Natural killer cell (primary cell): ENCODE results near the gene BICD1. TPM values are rescaled to one million over a fixed set of nuclear protein-coding genes. Genes with fewer than 3 reads are reported as not detected.

Source experiments
- ATAC-seq, 3 donors: fragments of 150-1000 bp in 2 of 3; fragments of 200-7000 bp in 1 of 3; cut with Tn5 transposase; 1 replicate in 1 of 3; 2 replicates in 2 of 3; pipeline ENCODE4 v1.10.0; 2021; ENCODE audit warnings: mild to moderate bottlenecking in 2 of 3, moderate library complexity in 2 of 3
- DNase-seq, 2 donors: peaks; one replicate each; pipeline versions ENCODE4 v3.0.0 to v3.0.0-alpha.2; 2013 to 2021; ENCODE audit warnings: mixed read lengths in 1 of 2
- H3K27ac ChIP-seq: one replicate; pipeline ENCODE4 v1.5.1; 2013; ENCODE audit warnings: mild to moderate bottlenecking, low read length
- H3K27me3 ChIP-seq: one replicate; pipeline ENCODE4 v1.6.1; 2013; ENCODE audit warnings: low read length; ENCODE audit not compliant: control insufficient read depth, insufficient read depth
- H3K36me3 ChIP-seq: one replicate; pipeline ENCODE4 v1.6.1; 2013; ENCODE audit warnings: low read length; ENCODE audit not compliant: control insufficient read depth, insufficient read depth
- H3K4me1 ChIP-seq: one replicate; pipeline ENCODE4 v1.6.1; 2013; ENCODE audit warnings: low read length; ENCODE audit not compliant: control insufficient read depth, insufficient read depth
- H3K4me3 ChIP-seq: one replicate; pipeline ENCODE4 v1.5.1; 2013; ENCODE audit warnings: low read length
- H3K9me3 ChIP-seq: one replicate; pipeline ENCODE4 v1.6.1; 2013; ENCODE audit warnings: low read length; ENCODE audit not compliant: control insufficient read depth, insufficient read depth
- H3K27ac Mint-ChIP-seq, 2 donors: one replicate each; pipeline ENCODE4 v1.8.0; 2022; ENCODE audit warnings: mild to moderate bottlenecking in 2 of 2, mixed read lengths in 2 of 2, moderate library complexity in 1 of 2
- H3K27me3 Mint-ChIP-seq, 2 donors: one replicate each; pipeline ENCODE4 v1.8.0; 2022; ENCODE audit warnings: low read depth in 2 of 2, mixed read lengths in 2 of 2
- H3K36me3 Mint-ChIP-seq: one replicate; pipeline ENCODE4 v1.8.0; 2022; ENCODE audit warnings: mixed read lengths
- H3K4me1 Mint-ChIP-seq, 2 donors: one replicate each; pipeline ENCODE4 v1.8.0; 2022; ENCODE audit warnings: mixed read lengths in 2 of 2
- H3K4me3 Mint-ChIP-seq: one replicate; pipeline ENCODE4 v1.8.0; 2022; ENCODE audit warnings: mild to moderate bottlenecking, moderate library complexity, mixed read lengths
- H3K9me3 Mint-ChIP-seq, 2 donors: one replicate each; pipeline ENCODE4 v1.8.0; 2022; ENCODE audit warnings: mixed read lengths in 2 of 2
- WGBS: methylation state at CpG from one replicate; pipeline ENCODE4 v1.1.7; 2013; ENCODE audit warnings: missing lambda C conversion rate; ENCODE audit not compliant: insufficient coverage; 5-methylcytosine and 5-hydroxymethylcytosine counted together
- intact Hi-C: fragments of 100-400 bp; cut with micrococcal nuclease; formaldehyde crosslinking; loops from one replicate; pipeline ENCODE4 v1.14.2; 2022
- total RNA-seq, 4 donors: library from RNA; stranded (reverse); fragments of 120-200 nt in 1 of 4; gene quantifications; one replicate each; pipeline versions ENCODE4 v1.2.3 to v1.2.4, GENCODE V29; 2013 to 2022
- TF ChIP-seq, protein P1 (sequence below): fragments of 200-600 bp; IDR thresholded peaks from one replicate; pipeline ENCODE4 v1.8.0; 2022; ENCODE audit warnings: antibody characterized with exemption

The BICD1 gene
- total RNA-seq, 3 donors from 2014 or later (not counting 1 experiment from before 2014, with no cell fraction given), result 10.0 to 16.0 (median 15.5) TPM

DNA sequence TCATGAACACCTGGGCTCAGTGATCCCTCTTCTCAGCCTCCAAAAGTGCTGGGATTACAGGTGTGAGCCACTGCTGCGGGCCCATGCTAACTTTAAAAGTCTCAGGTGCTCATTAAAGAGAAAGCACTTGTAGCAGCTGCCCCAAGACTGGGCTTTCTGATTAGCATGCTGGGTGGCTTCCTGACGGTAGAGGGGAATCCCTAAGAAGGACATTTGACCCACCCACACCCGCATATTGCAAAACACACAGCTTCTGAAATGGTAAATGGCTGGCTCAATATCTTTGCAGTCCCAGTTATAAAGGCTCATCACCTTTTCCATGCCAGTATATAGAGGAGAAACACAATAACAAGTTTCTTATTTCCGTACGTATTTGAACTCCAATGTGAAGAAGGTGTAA lies 19.3 kb upstream of the BICD1 start:
- WGBS, result 100% methylated on average over 1 of the region's 5 CpGs
- DNase-seq, result no peak
- no peaks in the 10 kb centered on the region for H3K27me3 ChIP-seq
- Mint-ChIP-seq H3K27me3 (no peaks in the 10 kb centered on the region), H3K27ac (no peak overlapping the region), H3K4me1 (no peaks in the 10 kb centered on the region), H3K36me3 (no peaks in the 10 kb centered on the region), H3K9me3 (no peaks in the 10 kb centered on the region), H3K4me3 (no peak overlapping the region)
- H3K27ac ChIP-seq, result no peak overlapping the region
- H3K4me3 ChIP-seq, result no peak overlapping the region
- no peak for ATAC-seq
- H3K36me3 ChIP-seq, result no peaks in the 10 kb centered on the region
- TF ChIP-seq, protein P1, sequence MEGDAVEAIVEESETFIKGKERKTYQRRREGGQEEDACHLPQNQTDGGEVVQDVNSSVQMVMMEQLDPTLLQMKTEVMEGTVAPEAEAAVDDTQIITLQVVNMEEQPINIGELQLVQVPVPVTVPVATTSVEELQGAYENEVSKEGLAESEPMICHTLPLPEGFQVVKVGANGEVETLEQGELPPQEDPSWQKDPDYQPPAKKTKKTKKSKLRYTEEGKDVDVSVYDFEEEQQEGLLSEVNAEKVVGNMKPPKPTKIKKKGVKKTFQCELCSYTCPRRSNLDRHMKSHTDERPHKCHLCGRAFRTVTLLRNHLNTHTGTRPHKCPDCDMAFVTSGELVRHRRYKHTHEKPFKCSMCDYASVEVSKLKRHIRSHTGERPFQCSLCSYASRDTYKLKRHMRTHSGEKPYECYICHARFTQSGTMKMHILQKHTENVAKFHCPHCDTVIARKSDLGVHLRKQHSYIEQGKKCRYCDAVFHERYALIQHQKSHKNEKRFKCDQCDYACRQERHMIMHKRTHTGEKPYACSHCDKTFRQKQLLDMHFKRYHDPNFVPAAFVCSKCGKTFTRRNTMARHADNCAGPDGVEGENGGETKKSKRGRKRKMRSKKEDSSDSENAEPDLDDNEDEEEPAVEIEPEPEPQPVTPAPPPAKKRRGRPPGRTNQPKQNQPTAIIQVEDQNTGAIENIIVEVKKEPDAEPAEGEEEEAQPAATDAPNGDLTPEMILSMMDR, result no peak
- no peaks in the 10 kb centered on the region for H3K9me3 ChIP-seq
- no peaks in the 10 kb centered on the region for H3K4me1 ChIP-seq
- intact Hi-C loops, result no loop called here

DNA sequence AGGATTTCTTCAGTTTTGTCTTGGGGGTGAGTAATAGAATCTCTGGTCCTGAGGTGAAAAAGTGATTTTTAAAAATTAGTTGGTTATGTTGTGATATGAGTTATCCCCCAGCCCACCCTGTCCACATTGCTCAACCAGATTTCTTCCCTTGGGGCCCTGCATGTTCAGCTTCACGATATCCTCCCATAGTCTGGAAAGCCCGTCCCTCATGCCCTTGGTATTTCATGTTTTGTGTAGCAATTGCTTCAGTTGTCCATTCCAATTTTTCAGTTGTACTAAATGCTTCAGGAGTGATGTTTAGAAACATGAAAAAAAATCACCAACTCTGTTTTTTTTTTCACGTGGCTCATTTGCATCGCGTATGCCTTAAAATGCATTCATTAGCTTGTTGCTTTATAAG lies 17.5 kb upstream of the BICD1 start:
- intact Hi-C loops, result no loop called here
- Histone ChIP-seq H3K9me3 (no peaks in the 10 kb centered on the region), H3K4me3 (no peak overlapping the region), H3K27me3 (no peaks in the 10 kb centered on the region), H3K4me1 (no peaks in the 10 kb centered on the region), H3K27ac (no peak overlapping the region), H3K36me3 (no peaks in the 10 kb centered on the region)
- WGBS, result 87% methylated on average over 5 of the region's 5 CpGs
- H3K4me3 Mint-ChIP-seq, result no peak overlapping the region
- H3K27ac Mint-ChIP-seq, result no peak overlapping the region
- no peaks in the 10 kb centered on the region for H3K4me1 Mint-ChIP-seq
- H3K36me3 Mint-ChIP-seq, result no peaks in the 10 kb centered on the region
- TF ChIP-seq, protein P1, result no peak
- H3K9me3 Mint-ChIP-seq, result no peaks in the 10 kb centered on the region
- ATAC-seq, result no peak
- no peaks in the 10 kb centered on the region for H3K27me3 Mint-ChIP-seq
- no peak for DNase-seq

DNA sequence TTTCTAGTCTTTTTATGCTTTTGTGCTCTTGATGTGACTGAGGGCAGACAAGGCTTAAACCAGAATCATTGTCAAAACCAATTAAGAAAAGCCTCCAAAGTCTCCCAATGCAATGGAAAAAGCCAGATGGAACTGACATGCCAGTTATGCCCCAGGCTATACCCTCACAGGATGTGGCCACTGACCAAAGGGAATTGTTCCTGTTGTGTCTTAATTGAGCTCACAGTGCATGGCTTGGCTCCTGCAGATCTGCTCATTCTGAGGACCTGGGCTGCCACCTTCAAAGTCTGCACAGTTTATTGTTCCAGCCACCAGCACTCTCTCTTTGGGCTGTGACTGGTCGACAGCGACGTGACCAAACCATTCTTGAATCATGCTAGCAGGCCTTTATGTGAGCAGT lies 17.1 kb upstream of the BICD1 start:
- intact Hi-C loops, result no loop called here
- Histone ChIP-seq H3K36me3 (no peaks in the 10 kb centered on the region), H3K27me3 (no peaks in the 10 kb centered on the region), H3K9me3 (no peaks in the 10 kb centered on the region), H3K4me3 (no peak overlapping the region), H3K27ac (no peak overlapping the region), H3K4me1 (no peaks in the 10 kb centered on the region)
- TF ChIP-seq, protein P1, result no peak
- 84% methylated on average over 3 of the region's 3 CpGs for WGBS
- Mint-ChIP-seq H3K4me3 (no peak overlapping the region), H3K27ac (no peak overlapping the region), H3K9me3 (no peaks in the 10 kb centered on the region), H3K4me1 (no peaks in the 10 kb centered on the region), H3K36me3 (no peaks in the 10 kb centered on the region), H3K27me3 (no peaks in the 10 kb centered on the region)
- DNase-seq (no peak), ATAC-seq (no peak)

DNA sequence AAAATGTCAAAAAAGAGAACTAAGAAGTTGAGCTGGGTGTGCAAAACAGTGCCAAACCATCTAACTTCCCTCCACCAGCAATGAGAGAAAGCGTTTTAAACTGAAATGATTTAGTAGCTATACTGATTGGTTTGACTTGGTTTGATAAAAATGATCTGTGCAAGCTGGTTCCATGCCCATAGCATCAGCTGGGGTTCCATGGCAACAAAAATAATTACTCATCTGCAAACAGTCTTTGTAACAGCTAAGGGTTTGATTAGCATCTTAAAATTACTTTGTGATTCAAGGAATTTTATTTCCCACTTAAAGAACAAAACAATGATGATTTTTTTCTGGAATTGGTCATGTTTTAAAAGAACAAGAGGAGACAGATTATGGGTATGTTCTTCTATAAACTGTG lies 15.0 kb upstream of the BICD1 start:
- H3K4me1 ChIP-seq, result no peaks in the 10 kb centered on the region
- no peaks in the 10 kb centered on the region for H3K27me3 ChIP-seq
- H3K9me3 Mint-ChIP-seq, result no peaks in the 10 kb centered on the region
- H3K36me3 ChIP-seq, result no peaks in the 10 kb centered on the region
- TF ChIP-seq, protein P1, result no peak
- intact Hi-C loops, result no loop called here
- H3K27ac Mint-ChIP-seq, result no peak overlapping the region
- no CpG with 5 or more reads among the region's 1 CpG for WGBS
- H3K4me1 Mint-ChIP-seq, result no peaks in the 10 kb centered on the region
- H3K36me3 Mint-ChIP-seq, result no peaks in the 10 kb centered on the region
- no peaks in the 10 kb centered on the region for H3K27me3 Mint-ChIP-seq
- H3K4me3 Mint-ChIP-seq, result no peak overlapping the region
- DNase-seq (no peak), ATAC-seq (no peak)
- no peak overlapping the region for H3K4me3 ChIP-seq
- H3K9me3 ChIP-seq, result no peaks in the 10 kb centered on the region
- H3K27ac ChIP-seq, result no peak overlapping the region
